Loucy (cell line): Measurements from ENCODE around the gene REC8.
"Not testable (repeated sequence)": the region's sequence is repeated elsewhere in the genome, so short reads cannot be mapped to it uniquely, and the experiment has no call there.

Experiments
- H2AFZ ChIP-seq: fragments of 200-600 bp; sonication (generic); 2 replicates; pipeline ENCODE4 v1.6.0; 2016; ENCODE audit warnings: antibody characterized with exemption, mild to moderate bottlenecking, low read length, moderate library complexity
- H3F3A ChIP-seq: fragments of 200-600 bp; 2 replicates; pipeline ENCODE4 v1.6.0; 2016; ENCODE audit warnings: antibody characterized with exemption, low read depth, mild to moderate bottlenecking
- H3K27me3 ChIP-seq: fragments of 200-600 bp; sonication (generic); 2 replicates; pipeline ENCODE4 v1.6.1; 2014; ENCODE audit warnings: low read length, mild to moderate bottlenecking; ENCODE audit not compliant: insufficient read depth, poor library complexity, severe bottlenecking
- H3K36me3 ChIP-seq: fragments of 200-600 bp; sonication (generic); 2 replicates; pipeline ENCODE4 v1.6.1; 2016; ENCODE audit warnings: low read length; ENCODE audit not compliant: insufficient read depth
- H3K4me1 ChIP-seq: fragments of 200-600 bp; sonication (generic); 2 replicates; pipeline ENCODE4 v1.5.1; 2014; ENCODE audit warnings: low read length, mild to moderate bottlenecking; ENCODE audit not compliant: insufficient read depth, poor library complexity, severe bottlenecking
- H3K4me2 ChIP-seq: fragments of 200-600 bp; sonication (generic); 2 replicates; pipeline ENCODE4 v1.6.0; 2014; ENCODE audit warnings: antibody characterized with exemption, low read length, low read depth, mild to moderate bottlenecking; ENCODE audit not compliant: poor library complexity, severe bottlenecking
- H3K4me3 ChIP-seq: fragments of 200-600 bp; sonication (generic); 2 replicates; pipeline ENCODE4 v1.5.1; 2014; ENCODE audit warnings: low read length, mild to moderate bottlenecking, mixed read lengths; ENCODE audit not compliant: poor library complexity, severe bottlenecking
- H3K79me2 ChIP-seq: fragments of 200-600 bp; sonication (generic); 2 replicates; pipeline ENCODE4 v1.6.1; 2014; ENCODE audit warnings: low read length; ENCODE audit not compliant: insufficient read depth
- H3K9ac ChIP-seq: fragments of 200-600 bp; sonication (generic); 2 replicates; pipeline ENCODE4 v1.6.0; 2014; ENCODE audit warnings: mild to moderate bottlenecking, low read depth, low read length, moderate library complexity; ENCODE audit not compliant: poor library complexity, severe bottlenecking
- H3K9me2 ChIP-seq: fragments of 200-600 bp; sonication (generic); replicated peaks from 2 replicates; pipeline ENCODE4 v1.6.1; 2016; ENCODE audit warnings: low read depth, low read length, mixed read lengths
- H3K9me3 ChIP-seq: fragments of 200-600 bp; sonication (generic); 2 replicates; pipeline ENCODE4 v1.6.1; 2014; ENCODE audit warnings: mild to moderate bottlenecking, antibody characterized with exemption, low read length, low read depth; ENCODE audit not compliant: insufficient read depth
- H4K20me1 ChIP-seq: fragments of 200-600 bp; sonication (generic); 2 replicates; pipeline ENCODE4 v1.6.0; 2014; ENCODE audit warnings: antibody characterized with exemption, low read length, mild to moderate bottlenecking; ENCODE audit not compliant: insufficient read depth, poor library complexity, severe bottlenecking
- EZH2phosphoT487 ChIP-seq: fragments of 200-600 bp; IDR thresholded peaks from 2 replicates; pipeline ENCODE4 v1.6.1; 2018; ENCODE audit warnings: antibody characterized with exemption, mild to moderate bottlenecking, moderate library complexity, borderline replicate concordance
- TF ChIP-seq, protein P1 (sequence below): fragments of 200-600 bp; sonication (generic); conservative IDR thresholded peaks from 2 replicates; pipeline ENCODE4 v1.5.1; 2014; ENCODE audit warnings: mild to moderate bottlenecking, antibody characterized with exemption, low read length

REC8 gene

DNA sequence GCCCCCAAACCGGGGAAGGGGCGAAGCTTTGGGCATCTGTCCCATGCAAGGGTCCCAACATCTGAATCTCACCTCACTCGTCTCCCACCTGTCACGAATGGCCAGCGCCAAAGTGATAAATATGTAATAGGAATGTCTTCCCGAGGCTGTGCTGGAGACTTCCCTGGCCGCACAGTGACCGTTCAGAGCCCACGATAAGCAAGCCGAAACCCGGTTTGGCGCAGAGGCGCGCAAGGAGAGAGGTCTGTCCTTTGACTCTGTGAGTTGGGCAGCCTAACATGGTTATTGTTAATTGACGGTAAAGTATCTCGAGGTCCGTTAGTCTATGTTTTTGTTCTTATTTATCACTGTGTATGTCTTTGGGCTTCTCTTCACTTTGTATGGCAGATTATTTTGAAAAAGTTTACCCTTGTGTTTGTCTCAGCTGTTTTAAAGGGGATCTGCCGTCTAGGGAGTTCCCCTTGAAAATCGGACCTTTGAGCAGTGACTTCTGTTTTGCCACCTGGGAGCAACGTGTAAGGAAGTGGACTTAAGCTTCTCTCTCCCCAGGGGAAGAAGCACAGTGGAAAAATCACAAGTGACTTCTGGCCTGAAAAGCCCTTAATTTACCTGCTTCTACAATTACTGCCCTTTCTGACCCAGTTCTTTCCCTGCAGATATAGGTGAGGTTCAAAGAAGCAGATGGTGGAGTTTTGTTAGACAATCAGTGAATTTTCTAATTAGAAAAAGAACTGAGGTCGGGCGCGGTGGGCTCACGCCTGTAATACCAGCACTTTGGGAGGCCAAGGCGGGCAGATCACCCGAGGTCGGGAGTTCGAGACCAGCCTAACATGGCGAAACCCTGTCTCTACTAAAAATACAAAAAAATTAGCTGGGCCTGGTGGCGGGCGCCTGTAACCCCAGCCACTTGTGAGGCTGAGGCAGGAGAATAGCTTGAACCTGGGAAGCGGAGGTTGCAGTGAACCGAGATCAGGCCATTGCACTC lies 24.5 kb downstream of the REC8 start:
- H3K4me3 ChIP-seq: peak overlapping the region; percentile 92
- H3K27me3 ChIP-seq: no peaks in the 10 kb centered on the region
- no peaks in the 10 kb centered on the region for H3K9me2 ChIP-seq
- no peaks in the 10 kb centered on the region for H4K20me1 ChIP-seq
- no peaks in the 10 kb centered on the region for H3K36me3 ChIP-seq
- H3K79me2 ChIP-seq: peaks cover 44% of the 10 kb centered on the region
- H2AFZ ChIP-seq: peak overlapping the region; percentile 96
- peaks cover 24% of the 10 kb centered on the region for H3K4me1 ChIP-seq
- no peaks in the 10 kb centered on the region for H3F3A ChIP-seq
- TF ChIP-seq EZH2phosphoT487: no peak
- TF ChIP-seq, protein P1, sequence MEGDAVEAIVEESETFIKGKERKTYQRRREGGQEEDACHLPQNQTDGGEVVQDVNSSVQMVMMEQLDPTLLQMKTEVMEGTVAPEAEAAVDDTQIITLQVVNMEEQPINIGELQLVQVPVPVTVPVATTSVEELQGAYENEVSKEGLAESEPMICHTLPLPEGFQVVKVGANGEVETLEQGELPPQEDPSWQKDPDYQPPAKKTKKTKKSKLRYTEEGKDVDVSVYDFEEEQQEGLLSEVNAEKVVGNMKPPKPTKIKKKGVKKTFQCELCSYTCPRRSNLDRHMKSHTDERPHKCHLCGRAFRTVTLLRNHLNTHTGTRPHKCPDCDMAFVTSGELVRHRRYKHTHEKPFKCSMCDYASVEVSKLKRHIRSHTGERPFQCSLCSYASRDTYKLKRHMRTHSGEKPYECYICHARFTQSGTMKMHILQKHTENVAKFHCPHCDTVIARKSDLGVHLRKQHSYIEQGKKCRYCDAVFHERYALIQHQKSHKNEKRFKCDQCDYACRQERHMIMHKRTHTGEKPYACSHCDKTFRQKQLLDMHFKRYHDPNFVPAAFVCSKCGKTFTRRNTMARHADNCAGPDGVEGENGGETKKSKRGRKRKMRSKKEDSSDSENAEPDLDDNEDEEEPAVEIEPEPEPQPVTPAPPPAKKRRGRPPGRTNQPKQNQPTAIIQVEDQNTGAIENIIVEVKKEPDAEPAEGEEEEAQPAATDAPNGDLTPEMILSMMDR: no peak
- H3K9ac ChIP-seq: peak overlapping the region; percentile 92
- H3K4me2 ChIP-seq: peak overlapping the region; percentile 99
- H3K9me3 ChIP-seq: no peaks in the 10 kb centered on the region; the same call in 1 of the 2 replicates

DNA sequence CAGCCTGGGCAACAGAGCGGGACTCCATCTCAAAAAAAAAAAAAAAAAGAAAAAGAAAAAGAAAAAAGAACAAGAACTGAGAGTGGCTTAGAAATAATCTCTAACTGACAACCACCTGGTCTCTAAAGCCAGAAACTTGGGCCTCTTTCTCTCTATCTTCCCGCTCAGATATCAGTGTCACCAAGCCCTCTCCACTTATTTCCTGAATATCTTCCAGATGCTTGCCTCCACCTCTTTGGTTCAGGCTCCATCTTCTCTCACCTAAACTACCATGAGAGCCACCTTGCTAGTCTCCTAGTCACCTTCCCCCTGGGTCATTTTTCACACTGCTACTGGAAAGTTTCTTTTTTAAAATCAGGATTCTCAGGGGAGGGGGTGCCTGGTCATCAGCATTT lies 25.2 kb downstream of the REC8 start:
- H3K79me2 ChIP-seq: peaks cover 42% of the 10 kb centered on the region

DNA sequence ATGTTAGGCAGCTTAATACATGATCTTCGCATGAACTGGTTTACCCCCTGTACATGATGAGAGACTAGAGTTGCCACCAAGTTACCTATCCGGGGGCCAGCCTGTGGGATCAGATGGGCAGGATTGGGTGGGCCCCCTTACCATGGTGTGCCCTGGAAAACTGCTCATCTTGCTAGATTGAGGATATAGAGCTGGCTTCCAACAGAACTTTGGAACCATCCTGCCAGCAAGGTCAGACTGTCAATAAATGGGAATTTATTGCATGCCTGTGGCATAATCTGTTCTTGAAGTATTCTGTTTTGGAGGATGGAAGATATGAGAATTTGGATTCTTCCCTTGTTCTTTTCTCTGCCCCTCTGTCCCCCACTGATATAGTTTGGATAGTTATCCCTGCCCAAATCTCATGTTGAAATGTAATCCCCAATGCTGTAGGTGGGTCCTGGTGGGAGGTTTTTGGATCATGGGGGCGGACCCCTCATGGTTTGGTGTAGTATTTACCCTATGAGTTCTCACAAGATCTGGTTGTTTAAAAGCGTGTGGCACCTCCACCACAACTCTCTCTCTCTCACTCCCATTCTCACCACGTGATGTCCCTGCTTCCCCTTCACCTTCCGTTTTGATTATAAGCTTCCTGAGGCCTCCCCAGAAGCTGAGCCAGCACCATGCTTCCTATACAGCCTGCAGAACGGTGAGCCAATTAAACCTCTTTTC lies 27.1 kb downstream of the REC8 start:
- Histone ChIP-seq H3K9me2 (no peaks in the 10 kb centered on the region), H3K79me2 (peaks cover 29% of the 10 kb centered on the region), H3K4me1 (peaks cover 22% of the 10 kb centered on the region), H3K4me2 (peak overlapping the region; percentile 12), H3F3A (no peaks in the 10 kb centered on the region), H4K20me1 (no peaks in the 10 kb centered on the region), H3K27me3 (no peaks in the 10 kb centered on the region), H3K36me3 (no peaks in the 10 kb centered on the region; the same call in 1 of the 2 replicates), H3K9ac (no peak overlapping the region), H2AFZ (no peak overlapping the region), H3K4me3 (no peak overlapping the region), H3K9me3 (no peaks in the 10 kb centered on the region; the same call in 1 of the 2 replicates)
- TF ChIP-seq EZH2phosphoT487: no peak
- TF ChIP-seq, protein P1: no peak

More for the DNA sequence above, 25.2 kb downstream of the REC8 start:
- Histone ChIP-seq H3K9me2 (no peaks in the 10 kb centered on the region), H3K9ac (peak overlapping the region; percentile 92), H3K27me3 (no peaks in the 10 kb centered on the region), H3K4me2 (peak overlapping the region; percentile 99), H4K20me1 (no peaks in the 10 kb centered on the region), H3F3A (no peaks in the 10 kb centered on the region), H3K36me3 (no peaks in the 10 kb centered on the region), H3K9me3 (no peaks in the 10 kb centered on the region; the same call in 1 of the 2 replicates), H3K4me3 (peak overlapping the region; percentile 53), H3K4me1 (peaks cover 24% of the 10 kb centered on the region), H2AFZ (no peak overlapping the region)
- TF ChIP-seq, protein P1: no peak
- TF ChIP-seq EZH2phosphoT487: no peak

DNA sequence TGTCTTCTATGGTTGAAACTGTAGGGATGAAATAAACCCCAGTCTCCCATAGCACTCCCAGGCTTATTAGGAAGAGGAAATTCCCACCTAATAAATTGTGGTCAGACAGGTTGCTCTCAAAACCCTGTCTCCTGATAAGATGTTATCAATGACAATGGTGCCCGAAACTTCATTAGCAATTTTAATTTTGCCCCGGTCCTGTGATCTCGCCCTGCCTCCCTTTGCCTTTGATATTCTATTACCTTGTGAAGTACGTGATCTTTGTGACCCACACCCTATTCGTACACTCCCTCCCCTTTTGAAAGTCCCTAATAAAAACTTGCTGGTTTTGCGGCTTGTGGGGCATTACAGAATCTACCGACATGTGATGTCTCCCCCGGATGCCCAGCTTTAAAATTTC lies 30.7 kb downstream of the REC8 start:
- not testable (repeated sequence) for H3K9me3 ChIP-seq, H3K4me2 ChIP-seq, H3K4me1 ChIP-seq, H3K79me2 ChIP-seq, H2AFZ ChIP-seq, H3K4me3 ChIP-seq, H3K9me2 ChIP-seq, H3K27me3 ChIP-seq, H3K9ac ChIP-seq, H3K36me3 ChIP-seq, H3F3A ChIP-seq, H4K20me1 ChIP-seq
